ENCODE results near the gene CDKN1B.

GRCh38 chr12:12722435-12723148, 5.4 kb downstream of the CDKN1B start:
- no peak for TF ChIP-seq CTCF (IDR thresholded peaks at IDR 0.05)
- no peak for TF ChIP-seq POLR2AphosphoS5 (IDR thresholded peaks at IDR 0.05)

All from breast epithelium (tissue), 3 donors.